ENCODE data around the gene TDG.

GRCh38 chr12:103947871-103948555 lies 17.7 kb upstream of the TDG start:
- TF ChIP-seq EZH2 (IDR thresholded peaks at IDR 0.05; ENCODE audit: insufficient read depth, poor library complexity, severe bottlenecking) (no peak), EZH2phosphoT487 (IDR thresholded peaks at IDR 0.05; ENCODE audit: insufficient read depth, low read depth) (no peak)
